ENCODE measurements around the gene PCDHGA1.
A peak's percentile ranks its signal among the peaks of the same experiment; 100 is the strongest.

The PCDHGA1 gene

GRCh38 chr5:141512911-141513626 is 182.8 kb downstream of the PCDHGA1 start:
- DNase-seq (ENCODE audit: low read depth in 2 of 2), result no peak

DNA sequence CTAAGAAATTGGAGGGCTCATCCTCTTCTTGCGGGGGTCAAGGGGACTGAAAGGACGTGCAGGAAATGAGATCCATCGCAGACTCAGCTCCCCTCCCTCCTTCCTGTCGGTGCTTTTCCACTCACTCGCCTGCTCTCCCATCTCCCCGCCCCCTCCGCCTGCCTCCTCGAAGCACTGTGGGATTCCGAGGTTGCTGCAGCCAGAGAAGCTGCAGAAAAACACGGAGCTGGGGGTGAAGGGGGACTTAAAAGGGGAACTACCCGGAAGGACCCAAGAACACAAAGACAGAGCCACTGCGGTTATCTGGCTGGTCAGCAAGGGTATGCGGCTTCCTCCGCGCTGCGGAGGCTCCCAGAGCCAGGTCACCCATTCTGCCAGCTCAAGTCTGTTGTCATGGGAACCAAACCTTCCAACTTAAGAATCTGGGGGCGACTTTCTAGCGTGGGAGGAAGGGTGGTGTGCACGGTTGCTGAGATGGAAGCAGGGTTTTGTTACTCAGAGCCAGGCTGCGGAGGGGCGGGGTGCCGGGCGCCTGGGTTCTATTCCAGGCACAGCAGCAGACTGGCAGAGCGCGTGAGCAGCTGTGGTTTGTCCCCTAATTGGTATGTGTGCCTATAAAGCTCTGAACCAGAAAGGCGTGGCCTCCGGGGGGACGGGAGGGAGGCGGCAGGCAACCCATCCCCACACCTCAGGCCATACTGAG is 183.5 kb downstream of the PCDHGA1 start:
- DNase-seq (ENCODE audit: low read depth in 2 of 2), result peak; percentile 40 to 68

GRCh38 chr5:141514330-141515133 is 184.2 kb downstream of the PCDHGA1 start:
- no peak for DNase-seq (ENCODE audit: low read depth in 2 of 2)

GRCh38 chr5:141515141-141515540 is 184.8 kb downstream of the PCDHGA1 start:
- DNase-seq (ENCODE audit: low read depth in 2 of 2), result no peak

DNA sequence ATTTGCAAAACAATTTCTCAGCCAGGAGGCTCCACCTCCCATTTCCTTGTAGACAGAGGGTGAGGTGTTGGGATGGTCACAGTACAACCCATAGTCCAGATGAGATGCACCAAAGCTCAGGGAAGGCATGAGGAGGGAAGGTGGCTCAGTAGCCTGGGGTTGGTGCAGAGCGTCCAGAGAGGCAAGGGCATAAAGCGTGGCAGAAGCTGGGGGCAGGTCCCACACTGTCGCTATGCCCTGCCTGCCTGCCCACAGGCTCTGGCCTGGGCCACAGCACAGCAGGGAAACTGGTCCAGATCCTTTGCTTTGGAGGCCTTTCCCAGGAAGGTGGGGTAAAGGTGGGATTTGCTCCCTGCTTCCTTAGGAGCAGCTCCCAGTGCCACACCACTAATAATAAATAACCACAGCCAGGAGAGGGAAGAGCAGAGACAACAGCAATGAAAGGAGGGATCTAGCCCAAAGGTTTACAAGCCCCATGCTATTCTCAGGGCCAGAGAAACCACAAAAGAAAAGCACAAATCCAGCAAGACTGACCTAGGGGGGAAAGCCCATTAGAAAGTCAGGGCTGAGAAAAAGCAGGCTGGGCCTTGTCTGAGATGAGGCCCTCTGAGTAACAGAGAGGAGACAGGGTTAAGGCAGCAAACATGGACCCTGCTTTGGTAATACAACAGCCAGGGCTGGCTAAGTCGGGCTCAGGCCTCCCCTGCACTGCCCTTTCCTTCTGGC is 185.8 kb downstream of the PCDHGA1 start:
- DNase-seq (ENCODE audit: low read depth in 2 of 2), result no peak

DNA sequence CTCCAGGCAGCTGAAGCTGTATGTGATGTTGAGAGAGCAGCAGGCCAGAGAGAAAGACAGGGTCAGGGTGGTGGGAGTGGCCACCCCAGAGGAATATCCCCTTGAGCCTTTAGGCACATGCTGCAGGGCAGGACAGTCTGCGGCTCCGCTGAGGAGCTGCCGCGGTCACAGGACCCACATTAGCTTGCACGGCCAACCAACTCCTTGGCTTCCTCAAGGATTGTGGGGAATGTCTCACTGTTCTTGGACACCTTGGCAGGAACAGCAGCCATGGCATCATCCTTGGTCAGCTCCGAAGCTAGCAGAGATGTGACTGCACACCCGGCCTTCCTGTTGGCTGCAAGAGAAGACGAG is 186.3 kb downstream of the PCDHGA1 start:
- no peak for DNase-seq (ENCODE audit: low read depth in 2 of 2)

GRCh38 chr5:141517312-141517711 is 187.0 kb downstream of the PCDHGA1 start:
- no peak for DNase-seq (ENCODE audit: low read depth in 2 of 2)

- DNase-seq (ENCODE audit: low read depth in 2 of 2), result no peak
Observed at GRCh38 chr5:141517880-141518617, 187.7 kb downstream of the PCDHGA1 start.

DNA sequence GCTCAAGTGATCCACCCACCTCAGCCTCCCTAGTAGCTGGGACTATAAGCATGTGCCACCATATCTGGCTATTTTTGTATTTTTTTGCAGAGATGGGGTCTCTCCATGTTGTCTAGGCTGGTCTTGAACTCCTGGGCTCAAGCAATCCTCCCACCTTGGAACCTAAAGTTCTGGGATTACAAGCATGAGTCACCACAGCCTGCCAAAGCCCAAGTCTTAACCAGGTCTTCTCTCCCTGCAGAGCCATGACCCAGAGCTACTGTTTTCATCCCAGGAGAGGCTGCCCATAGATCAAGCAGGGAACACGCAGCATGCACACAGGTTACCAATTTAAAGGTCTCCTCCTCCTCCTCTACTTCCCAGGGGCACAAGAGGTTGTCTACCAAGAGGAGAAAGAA is 188.3 kb downstream of the PCDHGA1 start:
- DNase-seq (ENCODE audit: low read depth in 2 of 2), result no peak

DNA sequence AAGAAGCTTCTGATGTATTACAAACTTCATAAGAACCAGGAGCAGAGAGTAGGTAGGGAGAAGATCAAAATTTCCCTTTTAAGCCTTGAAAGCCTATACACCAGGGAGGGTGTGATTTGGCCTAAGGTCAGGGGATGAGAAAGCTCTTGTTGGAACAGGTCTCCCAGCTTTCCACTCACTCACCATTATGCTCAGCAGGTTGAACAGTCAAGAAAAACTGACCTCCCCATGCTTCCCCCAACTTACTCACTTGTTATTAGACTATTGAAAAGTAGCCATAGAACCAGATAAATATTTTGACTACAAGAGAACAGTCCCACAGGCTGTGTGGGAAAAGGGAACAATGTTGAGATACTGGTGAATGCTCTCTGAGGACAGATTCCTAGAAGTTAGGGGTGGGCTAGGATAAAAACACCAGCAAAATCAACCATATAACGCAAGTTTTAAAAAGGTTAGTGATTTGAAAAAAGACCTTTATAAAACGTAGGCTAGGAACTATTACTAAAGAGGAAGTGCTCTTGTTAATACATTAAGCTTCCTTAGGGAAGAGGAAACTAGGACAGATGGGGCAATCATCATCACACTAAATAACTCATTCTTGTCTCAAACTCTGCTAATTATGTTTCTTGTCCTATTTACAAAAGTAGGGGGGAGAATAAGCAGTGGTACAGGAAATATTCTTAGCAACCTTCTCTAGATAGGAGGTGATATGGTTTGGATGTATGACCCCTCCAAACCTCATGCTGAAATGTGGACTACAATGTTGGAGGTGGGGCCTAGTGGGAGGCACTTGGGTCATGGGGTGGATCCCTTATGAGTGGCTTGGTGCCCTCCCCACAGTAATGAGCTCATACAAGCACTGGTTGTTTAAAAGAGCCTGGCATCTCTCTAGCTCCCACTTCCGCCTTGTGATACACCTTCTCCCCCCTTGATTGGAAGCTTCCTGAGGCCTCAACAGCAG is 189.6 kb downstream of the PCDHGA1 start:
- DNase-seq (ENCODE audit: low read depth in 2 of 2), result no peak

- DNase-seq (ENCODE audit: low read depth in 2 of 2), result no peak
Observed at GRCh38 chr5:141521244-141521781, 191.0 kb downstream of the PCDHGA1 start.

- DNase-seq (ENCODE audit: low read depth in 2 of 2), result no peak
Observed at GRCh38 chr5:141522301-141522700, 192.0 kb downstream of the PCDHGA1 start.

DNA sequence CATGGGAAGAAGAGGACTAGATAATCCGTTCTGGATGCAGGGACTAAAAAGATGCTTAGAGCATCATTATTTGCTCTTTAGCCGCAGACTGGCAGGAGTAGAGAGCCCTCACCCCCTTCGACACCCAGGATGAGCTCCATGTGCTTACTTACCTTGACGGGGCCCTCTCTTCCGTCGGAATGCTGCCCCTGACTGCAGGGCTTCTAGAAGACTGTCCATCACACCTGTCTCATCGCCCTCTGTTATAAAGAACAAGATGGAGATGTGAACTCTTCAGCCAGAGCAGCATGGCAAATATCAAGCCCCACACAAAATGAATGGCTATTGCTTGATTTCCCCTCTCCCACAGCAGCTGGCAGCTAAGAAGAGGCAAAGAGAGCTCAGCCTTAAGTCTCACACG is 193.7 kb downstream of the PCDHGA1 start:
- no peak for DNase-seq (ENCODE audit: low read depth in 2 of 2)

GRCh38 chr5:141524604-141525597 is 194.6 kb downstream of the PCDHGA1 start:
- DNase-seq (ENCODE audit: low read depth in 2 of 2), result peak in 1 of 2 donors; percentile 14

- DNase-seq (ENCODE audit: low read depth in 2 of 2), result no peak
Observed at GRCh38 chr5:141525653-141526052, 195.3 kb downstream of the PCDHGA1 start.

DNA sequence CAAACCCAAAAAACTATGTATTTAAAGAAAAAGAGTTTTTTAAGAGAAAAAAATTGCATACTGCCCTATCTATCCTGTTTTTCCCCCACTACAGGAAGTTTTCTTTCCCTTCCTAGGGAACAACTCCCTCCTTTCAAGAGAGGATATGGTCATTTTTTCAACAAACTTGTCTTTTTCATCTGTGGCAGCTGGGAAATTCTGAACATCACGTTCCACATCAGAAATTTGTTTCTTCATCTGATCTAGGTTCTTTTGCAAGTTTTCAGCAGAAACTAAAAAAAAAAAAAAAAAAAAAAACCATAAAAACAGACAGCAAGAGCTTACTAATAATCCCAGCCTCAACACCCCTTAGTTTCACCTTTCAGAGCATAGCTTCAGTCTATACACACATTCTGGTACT is 197.1 kb downstream of the PCDHGA1 start:
- DNase-seq (ENCODE audit: low read depth in 2 of 2), result no peak

GRCh38 chr5:141528291-141528984 is 198.1 kb downstream of the PCDHGA1 start:
- no peak for DNase-seq (ENCODE audit: low read depth in 2 of 2)

- no peak for DNase-seq (ENCODE audit: low read depth in 2 of 2)
Observed at GRCh38 chr5:141529002-141529401, 198.7 kb downstream of the PCDHGA1 start.
